ENCODE measurements around the gene NLRP5.
"Not testable (repeated sequence)": the region's sequence is repeated elsewhere in the genome, so short reads cannot be mapped to it uniquely, and the experiment has no call there.

- TF ChIP-seq, protein P1, sequence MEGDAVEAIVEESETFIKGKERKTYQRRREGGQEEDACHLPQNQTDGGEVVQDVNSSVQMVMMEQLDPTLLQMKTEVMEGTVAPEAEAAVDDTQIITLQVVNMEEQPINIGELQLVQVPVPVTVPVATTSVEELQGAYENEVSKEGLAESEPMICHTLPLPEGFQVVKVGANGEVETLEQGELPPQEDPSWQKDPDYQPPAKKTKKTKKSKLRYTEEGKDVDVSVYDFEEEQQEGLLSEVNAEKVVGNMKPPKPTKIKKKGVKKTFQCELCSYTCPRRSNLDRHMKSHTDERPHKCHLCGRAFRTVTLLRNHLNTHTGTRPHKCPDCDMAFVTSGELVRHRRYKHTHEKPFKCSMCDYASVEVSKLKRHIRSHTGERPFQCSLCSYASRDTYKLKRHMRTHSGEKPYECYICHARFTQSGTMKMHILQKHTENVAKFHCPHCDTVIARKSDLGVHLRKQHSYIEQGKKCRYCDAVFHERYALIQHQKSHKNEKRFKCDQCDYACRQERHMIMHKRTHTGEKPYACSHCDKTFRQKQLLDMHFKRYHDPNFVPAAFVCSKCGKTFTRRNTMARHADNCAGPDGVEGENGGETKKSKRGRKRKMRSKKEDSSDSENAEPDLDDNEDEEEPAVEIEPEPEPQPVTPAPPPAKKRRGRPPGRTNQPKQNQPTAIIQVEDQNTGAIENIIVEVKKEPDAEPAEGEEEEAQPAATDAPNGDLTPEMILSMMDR (IDR thresholded peaks at IDR 0.05), result not testable (repeated sequence)
- TF ChIP-seq POLR2A (IDR thresholded peaks at IDR 0.05; ENCODE audit: low read depth), result not testable (repeated sequence)
Observed at GRCh38 chr19:55950566-55950965, 36.0 kb upstream of the NLRP5 start.

Data from esophagus muscularis mucosa (tissue), 3 donors.